ENCODE results near the gene ZNF180. TPM values are rescaled to one million over a fixed set of nuclear protein-coding genes. Genes with fewer than 3 reads are reported as not detected.

The ZNF180 gene
- 17.1 and 20.4 TPM in 2 replicates for polyA plus RNA-seq
- polyA minus RNA-seq: 39.7 and 44.7 TPM in 2 replicates

GRCh38 chr19:44499962-44500949, at the start of gene ZNF180:
TSS of gene ZNF180 (minus strand) at chr19:44500522. CDS start at chr19:44497334, 3,188 bp downstream.
- Histone ChIP-seq H3K79me2 (replicated peaks; ENCODE audit: insufficient read depth, low read length) (peaks cover 37% of the 10 kb centered on the region), H3K27ac (ENCODE audit: low read length) (peak within 1 kb of the TSS; percentile 92)
- TF ChIP-seq TAF1 (IDR thresholded peaks at IDR 0.05; ENCODE audit: low read depth) (peak; percentile 93), RAD21 (conservative IDR thresholded peaks at IDR 0.05) (peak; percentile 54), POLR2AphosphoS5 (IDR thresholded peaks at IDR 0.05) (peak; percentile 89), SMC3 (conservative IDR thresholded peaks at IDR 0.05; ENCODE audit: poor library complexity) (peak; percentile 56), MXI1 (conservative IDR thresholded peaks at IDR 0.05; ENCODE audit: poor library complexity, severe bottlenecking) (peak; percentile 91), EP300 (conservative IDR thresholded peaks at IDR 0.05; ENCODE audit: poor library complexity, severe bottlenecking) (peak; percentile 65), REST (IDR thresholded peaks at IDR 0.05; ENCODE audit: borderline replicate concordance) (peak; percentile 94), EZH2 (IDR thresholded peaks at IDR 0.05; ENCODE audit: borderline replicate concordance, insufficient read depth, low read length, poor library complexity, severe bottlenecking) (no peak), CTCF (IDR thresholded peaks at IDR 0.05; ENCODE audit: poor library complexity, severe bottlenecking) (peak; percentile 84)

GRCh38 chr19:44549507-44549906, 49.2 kb upstream of the ZNF180 start:
- no peak overlapping the region for H3K4me2 ChIP-seq (ENCODE audit: low read length)
- no peaks in the 10 kb centered on the region for H4K20me1 ChIP-seq (ENCODE audit: insufficient read depth)
- H3K9me2 ChIP-seq (ENCODE audit: insufficient read depth, low read length): no peaks in the 10 kb centered on the region
- no peak for TF ChIP-seq RAD21 (conservative IDR thresholded peaks at IDR 0.05)
- TF ChIP-seq MXI1 (conservative IDR thresholded peaks at IDR 0.05; ENCODE audit: poor library complexity, severe bottlenecking): no peak
- no peak for TF ChIP-seq POLR2AphosphoS5 (IDR thresholded peaks at IDR 0.05)
- TF ChIP-seq EZH2 (IDR thresholded peaks at IDR 0.05; ENCODE audit: borderline replicate concordance, insufficient read depth, low read length, poor library complexity, severe bottlenecking): no peak
- no peak for TF ChIP-seq TAF1 (IDR thresholded peaks at IDR 0.05; ENCODE audit: low read depth)
- TF ChIP-seq REST (IDR thresholded peaks at IDR 0.05; ENCODE audit: borderline replicate concordance): no peak
- no peak for TF ChIP-seq CTCF (IDR thresholded peaks at IDR 0.05; ENCODE audit: poor library complexity, severe bottlenecking)
- no peak for TF ChIP-seq SMC3 (conservative IDR thresholded peaks at IDR 0.05; ENCODE audit: poor library complexity)
- TF ChIP-seq EP300 (conservative IDR thresholded peaks at IDR 0.05; ENCODE audit: poor library complexity, severe bottlenecking): no peak
- no peaks in the 10 kb centered on the region for H3K9me3 ChIP-seq (ENCODE audit: low read length)
- no peak overlapping the region for H3K4me3 ChIP-seq (ENCODE audit: low read length)
- no peak overlapping the region for H3K27ac ChIP-seq (ENCODE audit: low read length)
- no peaks in the 10 kb centered on the region for H3K79me2 ChIP-seq (replicated peaks; ENCODE audit: insufficient read depth, low read length)
- H3K36me3 ChIP-seq (ENCODE audit: insufficient read depth, low read length): no peaks in the 10 kb centered on the region
- no peak overlapping the region for H3K9ac ChIP-seq (ENCODE audit: low read length)
- H2AFZ ChIP-seq (ENCODE audit: low read depth, low read length): no peak overlapping the region
- H3F3A ChIP-seq (ENCODE audit: insufficient read depth, low read length, poor library complexity, severe bottlenecking): no peaks in the 10 kb centered on the region
- no peaks in the 10 kb centered on the region for H3K27me3 ChIP-seq (ENCODE audit: insufficient read depth, low read depth, low read length)

More at GRCh38 chr19:44499962-44500949, at the start of gene ZNF180:
- peak within 1 kb of the TSS; percentile 94 for H3K9ac ChIP-seq (ENCODE audit: low read length)
- peak within 1 kb of the TSS; percentile 83 for H2AFZ ChIP-seq (ENCODE audit: low read depth, low read length)
- H3F3A ChIP-seq (ENCODE audit: insufficient read depth, low read length, poor library complexity, severe bottlenecking): no peaks in the 10 kb centered on the region
- H3K36me3 ChIP-seq (ENCODE audit: insufficient read depth, low read length): peaks cover 9% of the 10 kb centered on the region
- no peaks in the 10 kb centered on the region for H3K9me2 ChIP-seq (ENCODE audit: insufficient read depth, low read length)
- peak within 1 kb of the TSS; percentile 92 for H3K4me2 ChIP-seq (ENCODE audit: low read length)
- peaks cover 26% of the 10 kb centered on the region for H3K9me3 ChIP-seq (ENCODE audit: low read length)
- H3K27me3 ChIP-seq (ENCODE audit: insufficient read depth, low read depth, low read length): no peaks in the 10 kb centered on the region
- H4K20me1 ChIP-seq (ENCODE audit: insufficient read depth): no peaks in the 10 kb centered on the region
- peak within 1 kb of the TSS; percentile 89 for H3K4me3 ChIP-seq (ENCODE audit: low read length)

Measured in neural cell (in vitro differentiated cells).